ENCODE data around the gene ANP32A.

- no peak for TF ChIP-seq CTCF (IDR thresholded peaks at IDR 0.05 in 4 of 5, conservative IDR thresholded peaks at IDR 0.05 in 1 of 5)
- no peak for TF ChIP-seq POLR2A (IDR thresholded peaks at IDR 0.05)
Measured at GRCh38 chr15:68809517-68809916, 11.2 kb downstream of the ANP32A start.
